H9 (cell line): ENCODE data around the gene WDR5. TPM values are rescaled to one million over a fixed set of nuclear protein-coding genes. Genes with fewer than 3 reads are reported as not detected.

Experiments used
- DNase-seq: peaks from one replicate; pipeline ENCODE4 v3.0.0-alpha.2; 2017
- H2AFZ ChIP-seq: one replicate; pipeline ENCODE4 v1.6.1; 2013; ENCODE audit warnings: mild to moderate bottlenecking, low read length, control low read depth, moderate library complexity
- H2AK5ac ChIP-seq: 2 replicates; pipeline ENCODE4 v1.6.1; 2013; ENCODE audit warnings: low read length, control low read depth, mixed read lengths; ENCODE audit not compliant: insufficient read length
- H2BK120ac ChIP-seq: one replicate; pipeline ENCODE4 v1.6.1; 2013; ENCODE audit warnings: low read depth, mild to moderate bottlenecking, low read length, control low read depth, inconsistent platforms; ENCODE audit not compliant: poor library complexity, severe bottlenecking
- H2BK12ac ChIP-seq: 2 replicates; pipeline ENCODE4 v1.6.1; 2013; ENCODE audit warnings: low read length, control low read depth, mixed read lengths, low read depth; ENCODE audit not compliant: insufficient read length
- H2BK15ac ChIP-seq: 2 replicates; pipeline ENCODE4 v1.6.1; 2013; ENCODE audit warnings: low read depth, low read length, control low read depth
- H2BK20ac ChIP-seq: one replicate; pipeline ENCODE4 v1.6.1; 2013; ENCODE audit warnings: low read depth, mild to moderate bottlenecking, low read length, control low read depth, inconsistent platforms; ENCODE audit not compliant: poor library complexity, severe bottlenecking
- H2BK5ac ChIP-seq: 2 replicates; pipeline ENCODE4 v1.6.1; 2013; ENCODE audit warnings: low read length, control low read depth, mixed read lengths; ENCODE audit not compliant: insufficient read length
- H3K14ac ChIP-seq: 2 replicates; pipeline ENCODE4 v1.6.1; 2013; ENCODE audit warnings: low read length, control low read depth; ENCODE audit not compliant: insufficient read depth
- H3K18ac ChIP-seq: 2 replicates; pipeline ENCODE4 v1.6.1; 2013; ENCODE audit warnings: low read depth, mild to moderate bottlenecking, mixed read lengths, low read length, control low read depth; ENCODE audit not compliant: insufficient read length
- H3K23ac ChIP-seq: 2 replicates; pipeline ENCODE4 v1.6.1; 2013; ENCODE audit warnings: low read length, control low read depth, mixed read lengths, low read depth; ENCODE audit not compliant: insufficient read length
- H3K23me2 ChIP-seq: 2 replicates; pipeline ENCODE4 v1.6.1; 2013; ENCODE audit warnings: low read depth, mild to moderate bottlenecking, mixed read lengths, low read length, control low read depth; ENCODE audit not compliant: insufficient read length, poor library complexity, severe bottlenecking
- H3K27ac ChIP-seq: 2 replicates; pipeline ENCODE4 v1.5.1; 2013; ENCODE audit warnings: low read length, control low read depth, mixed read lengths, low read depth; ENCODE audit not compliant: insufficient read length
- H3K27me3 ChIP-seq: 2 replicates; pipeline ENCODE4 v1.6.1; 2013; ENCODE audit warnings: low read length, control low read depth, inconsistent platforms; ENCODE audit not compliant: insufficient read depth
- H3K4ac ChIP-seq: 2 replicates; pipeline ENCODE4 v1.6.1; 2013; ENCODE audit warnings: low read depth, mild to moderate bottlenecking, control low read depth, inconsistent platforms, low read length, moderate library complexity
- H3K4me1 ChIP-seq: 2 replicates; pipeline ENCODE4 v1.6.1; 2013; ENCODE audit warnings: low read length, control low read depth, inconsistent platforms; ENCODE audit not compliant: insufficient read depth
- H3K4me2 ChIP-seq: 2 replicates; pipeline ENCODE4 v1.6.1; 2013; ENCODE audit warnings: low read length, control low read depth, mixed read lengths; ENCODE audit not compliant: insufficient read length, insufficient read depth
- H3K56ac ChIP-seq: 2 replicates; pipeline ENCODE4 v1.6.1; 2013; ENCODE audit warnings: low read depth, mild to moderate bottlenecking, mixed read lengths, low read length, control low read depth; ENCODE audit not compliant: insufficient read length
- H3K79me1 ChIP-seq: 2 replicates; pipeline ENCODE4 v1.6.1; 2013; ENCODE audit warnings: low read depth, mild to moderate bottlenecking, moderate library complexity, low read length, control low read depth, inconsistent platforms; ENCODE audit not compliant: insufficient read depth, poor library complexity, severe bottlenecking
- H3K79me2 ChIP-seq: 2 replicates; pipeline ENCODE4 v1.6.1; 2013; ENCODE audit warnings: low read length, control low read depth, inconsistent platforms; ENCODE audit not compliant: insufficient read depth
- H3K9ac ChIP-seq: 2 replicates; pipeline ENCODE4 v1.6.1; 2013; ENCODE audit warnings: low read length, control low read depth, mixed read lengths; ENCODE audit not compliant: insufficient read length; ENCODE audit errors: extremely low read depth
- H3K9me3 ChIP-seq: one replicate; pipeline ENCODE4 v1.6.1; 2013; ENCODE audit warnings: low read depth, low read length, inconsistent platforms; ENCODE audit not compliant: control insufficient read depth
- H3T11ph ChIP-seq: one replicate; pipeline ENCODE4 v1.6.1; 2013; ENCODE audit warnings: mild to moderate bottlenecking, low read length, control low read depth, inconsistent platforms
- H4K20me1 ChIP-seq: one replicate; pipeline ENCODE4 v1.6.1; 2013; ENCODE audit not compliant: control insufficient read depth, insufficient read length, insufficient read depth
- H4K5ac ChIP-seq: 2 replicates; pipeline ENCODE4 v1.6.1; 2013; ENCODE audit warnings: low read depth, mild to moderate bottlenecking, mixed read lengths, low read length, control low read depth; ENCODE audit not compliant: insufficient read length
- H4K8ac ChIP-seq: replicated peaks from 2 replicates; pipeline ENCODE4 v1.6.1; 2013; ENCODE audit warnings: low read length, control low read depth, mixed read lengths, low read depth; ENCODE audit not compliant: insufficient read length
- H4K91ac ChIP-seq: 2 replicates; pipeline ENCODE4 v1.6.1; 2013; ENCODE audit warnings: low read depth, mild to moderate bottlenecking, moderate library complexity, mixed read lengths, low read length, control low read depth; ENCODE audit not compliant: insufficient read length
- H3K27ac Mint-ChIP-seq, 3 experiments: 2 replicates in 2 of 3; 3 replicates in 1 of 3; pipeline ENCODE4 v1.8.0; 2020 to 2021; ENCODE audit warnings: mixed read lengths in 3 of 3, mild to moderate bottlenecking in 1 of 3, moderate library complexity in 1 of 3
- H3K27me3 Mint-ChIP-seq: 2 replicates; pipeline ENCODE4 v1.8.0; 2021; ENCODE audit warnings: low read depth, mild to moderate bottlenecking, moderate library complexity, mixed read lengths
- H3K36me3 Mint-ChIP-seq, 3 experiments: 2 replicates in 2 of 3; 3 replicates in 1 of 3; pipeline ENCODE4 v1.8.0; 2020 to 2021; ENCODE audit warnings: low read depth in 3 of 3, mixed read lengths in 3 of 3; ENCODE audit not compliant: insufficient read depth in 1 of 3
- H3K4me1 Mint-ChIP-seq, 2 experiments: 2 replicates each; pipeline ENCODE4 v1.8.0; 2020; ENCODE audit warnings: mixed read lengths in 2 of 2
- H3K4me3 Mint-ChIP-seq, 2 experiments: 2 replicates in 1 of 2; 3 replicates in 1 of 2; pipeline ENCODE4 v1.8.0; 2020 to 2021; ENCODE audit warnings: mild to moderate bottlenecking in 2 of 2, mixed read lengths in 2 of 2, moderate library complexity in 1 of 2
- H3K9me3 Mint-ChIP-seq, 2 experiments: 2 replicates in 1 of 2; 3 replicates in 1 of 2; pipeline ENCODE4 v1.8.0; 2020; ENCODE audit warnings: mild to moderate bottlenecking in 2 of 2, mixed read lengths in 2 of 2, moderate library complexity in 1 of 2
- CTCF ChIP-seq: fragments of 200-600 bp; sonication (generic); conservative IDR thresholded peaks from 3 replicates; pipeline ENCODE4 v1.8.0; 2021; ENCODE audit warnings: antibody characterized with exemption, mild to moderate bottlenecking
- WGBS: extraction: QIAGEN DNeasy Blood & Tissue Kit; methylation state at CpG from one replicate; pipeline ENCODE4 v1.1.7; 2013; ENCODE audit warnings: missing lambda C conversion rate, low lambda C conversion rate, mixed read lengths; ENCODE audit not compliant: insufficient read length; ENCODE audit errors: extremely low coverage; 5-methylcytosine and 5-hydroxymethylcytosine counted together
- total RNA-seq: library from RNA; stranded (reverse); gene quantifications from 2 replicates; pipeline ENCODE4 v1.2.1, GENCODE V29; 2021

Gene WDR5
- total RNA-seq, 1 experiment from 2014 or later: 72.3 TPM

GRCh38 chr9:134136118-134136995, 475 bp downstream of the WDR5 start:
- Histone ChIP-seq H3K9me3 (no peaks in the 10 kb centered on the region), H3K23ac (no peak overlapping the region), H3K14ac (peak overlapping the region; percentile 92), H2BK15ac (no peak overlapping the region), H3K4me2 (peak overlapping the region; percentile 61), H2AK5ac (no peak overlapping the region), H3K27me3 (no peaks in the 10 kb centered on the region), H4K8ac (no peak overlapping the region), H3K79me1 (peaks cover 7% of the 10 kb centered on the region), H2AFZ (no peak overlapping the region), H3K18ac (no peak overlapping the region), H4K20me1 (peaks cover 6% of the 10 kb centered on the region), H4K91ac (no peak overlapping the region), H2BK120ac (no peak overlapping the region), H3K9ac (peak overlapping the region; percentile 75), H3K79me2 (peaks cover 29% of the 10 kb centered on the region; the same call in 1 of the 2 replicates), H3K56ac (no peak overlapping the region), H2BK12ac (no peak overlapping the region), H3T11ph (no peak overlapping the region), H3K23me2 (peaks cover 11% of the 10 kb centered on the region), H3K27ac (no peak overlapping the region), H3K4ac (no peak overlapping the region), H2BK5ac (no peak overlapping the region), H4K5ac (no peak overlapping the region), H2BK20ac (no peak overlapping the region), H3K4me1 (peaks cover 7% of the 10 kb centered on the region; the same call in 1 of the 2 replicates)
- no peak for DNase-seq
- Mint-ChIP-seq H3K4me1 (peaks cover 25 to 42% of the 10 kb centered on the region in 2 experiments), H3K4me3 (peak overlapping the region; percentile 90 to 97), H3K9me3 (no peaks in the 10 kb centered on the region), H3K27me3 (no peaks in the 10 kb centered on the region), H3K27ac (peak overlapping the region; percentile 66 to 94 (median 89); a peak in 6 of 7 replicates), H3K36me3 (peaks cover 21 to 32% (median 26%) of the 10 kb centered on the region in 3 experiments; a peak in 6 of 7 replicates)
- TF ChIP-seq CTCF: no peak
- WGBS: no CpG with 5 or more reads among the region's 93 CpGs
